Measurements from ENCODE around the gene KCNG1.

GRCh38 chr20:50969435-50969834 lies 53.5 kb downstream of the KCNG1 start:
- TF ChIP-seq POLR2AphosphoS5 (IDR thresholded peaks at IDR 0.05) = no peak
- TF ChIP-seq EZH2 (IDR thresholded peaks at IDR 0.05; ENCODE audit: borderline replicate concordance, insufficient read depth, low read length, poor library complexity, severe bottlenecking) = no peak
- TF ChIP-seq CTCF (IDR thresholded peaks at IDR 0.05; ENCODE audit: poor library complexity, severe bottlenecking) = no peak
- TF ChIP-seq REST (IDR thresholded peaks at IDR 0.05; ENCODE audit: borderline replicate concordance) = no peak
- TF ChIP-seq MXI1 (conservative IDR thresholded peaks at IDR 0.05; ENCODE audit: poor library complexity, severe bottlenecking) = no peak
- TF ChIP-seq EP300 (conservative IDR thresholded peaks at IDR 0.05; ENCODE audit: poor library complexity, severe bottlenecking) = no peak
- TF ChIP-seq RAD21 (conservative IDR thresholded peaks at IDR 0.05) = no peak
- TF ChIP-seq TAF1 (IDR thresholded peaks at IDR 0.05; ENCODE audit: low read depth) = no peak
- no peak for TF ChIP-seq SMC3 (conservative IDR thresholded peaks at IDR 0.05; ENCODE audit: poor library complexity)

Measured in neural cell (in vitro differentiated cells).